Stimulated activated CD8-positive, alpha-beta memory T cell treated with anti-CD3 and anti-CD28 coated beads, Interleukin-2, amount 100 ng/mL, for 48 hours (primary cell): ENCODE results near the gene LDHAL6A.

Experiments
- DNase-seq, 2 donors: peaks; one replicate each; pipeline ENCODE4 v3.0.0-alpha.2; 2020; ENCODE audit warnings: low read depth in 2 of 2

LDHAL6A gene

GRCh38 chr11:18490736-18491485 is 35.3 kb downstream of the LDHAL6A start:
- no peak for DNase-seq

GRCh38 chr11:18491924-18492323 is 36.3 kb downstream of the LDHAL6A start:
- no peak for DNase-seq

- no peak for DNase-seq
Observed at GRCh38 chr11:18492888-18493287, 37.2 kb downstream of the LDHAL6A start.

- DNase-seq = no peak
Observed at GRCh38 chr11:18493310-18493709, 37.7 kb downstream of the LDHAL6A start.

GRCh38 chr11:18495271-18495670 is 39.6 kb downstream of the LDHAL6A start:
- DNase-seq = no peak

- DNase-seq = no peak
Observed at GRCh38 chr11:18495703-18496102, 40.0 kb downstream of the LDHAL6A start.

GRCh38 chr11:18498039-18498438 is 42.4 kb downstream of the LDHAL6A start:
- DNase-seq = no peak

- no peak for DNase-seq
Observed at GRCh38 chr11:18501629-18502028, 46.0 kb downstream of the LDHAL6A start.

GRCh38 chr11:18502352-18502751 is 46.7 kb downstream of the LDHAL6A start:
- DNase-seq = no peak

GRCh38 chr11:18521122-18521521 is 65.5 kb downstream of the LDHAL6A start:
- DNase-seq = no peak

- DNase-seq = no peak
Observed at GRCh38 chr11:18522388-18522787, 66.7 kb downstream of the LDHAL6A start.

GRCh38 chr11:18523084-18523483 is 67.4 kb downstream of the LDHAL6A start:
- no peak for DNase-seq

- DNase-seq = no peak
Observed at GRCh38 chr11:18524248-18524647, 68.6 kb downstream of the LDHAL6A start.

- no peak for DNase-seq
Observed at GRCh38 chr11:18526130-18526520, 70.5 kb downstream of the LDHAL6A start.

- DNase-seq = peak; percentile 91 to 94
Observed at GRCh38 chr11:18526521-18527296, 71.1 kb downstream of the LDHAL6A start, which contains the start of gene TSG101. Gene TSG101, minus strand, starts transcription at chr11:18526942. Its CDS starts 126 bp downstream, at chr11:18526816.

GRCh38 chr11:18527512-18527911 is 71.9 kb downstream of the LDHAL6A start:
- DNase-seq = no peak
